H9 (cell line): ENCODE results near the gene KCNIP1. TPM values are rescaled to one million over a fixed set of nuclear protein-coding genes. Genes with fewer than 3 reads are reported as not detected.

ENCODE experiments used
- DNase-seq: peaks from one replicate; pipeline ENCODE4 v3.0.0-alpha.2; 2017
- H2AFZ ChIP-seq: one replicate; pipeline ENCODE4 v1.6.1; 2013; ENCODE audit warnings: mild to moderate bottlenecking, low read length, control low read depth, moderate library complexity
- H2AK5ac ChIP-seq: 2 replicates; pipeline ENCODE4 v1.6.1; 2013; ENCODE audit warnings: low read length, control low read depth, mixed read lengths; ENCODE audit not compliant: insufficient read length
- H2BK120ac ChIP-seq: one replicate; pipeline ENCODE4 v1.6.1; 2013; ENCODE audit warnings: low read depth, mild to moderate bottlenecking, low read length, control low read depth, inconsistent platforms; ENCODE audit not compliant: poor library complexity, severe bottlenecking
- H2BK12ac ChIP-seq: 2 replicates; pipeline ENCODE4 v1.6.1; 2013; ENCODE audit warnings: low read length, control low read depth, mixed read lengths, low read depth; ENCODE audit not compliant: insufficient read length
- H2BK15ac ChIP-seq: 2 replicates; pipeline ENCODE4 v1.6.1; 2013; ENCODE audit warnings: low read depth, low read length, control low read depth
- H2BK20ac ChIP-seq: one replicate; pipeline ENCODE4 v1.6.1; 2013; ENCODE audit warnings: low read depth, mild to moderate bottlenecking, low read length, control low read depth, inconsistent platforms; ENCODE audit not compliant: poor library complexity, severe bottlenecking
- H2BK5ac ChIP-seq: 2 replicates; pipeline ENCODE4 v1.6.1; 2013; ENCODE audit warnings: low read length, control low read depth, mixed read lengths; ENCODE audit not compliant: insufficient read length
- H3K14ac ChIP-seq: 2 replicates; pipeline ENCODE4 v1.6.1; 2013; ENCODE audit warnings: low read length, control low read depth; ENCODE audit not compliant: insufficient read depth
- H3K18ac ChIP-seq: 2 replicates; pipeline ENCODE4 v1.6.1; 2013; ENCODE audit warnings: low read depth, mild to moderate bottlenecking, mixed read lengths, low read length, control low read depth; ENCODE audit not compliant: insufficient read length
- H3K23ac ChIP-seq: 2 replicates; pipeline ENCODE4 v1.6.1; 2013; ENCODE audit warnings: low read length, control low read depth, mixed read lengths, low read depth; ENCODE audit not compliant: insufficient read length
- H3K23me2 ChIP-seq: 2 replicates; pipeline ENCODE4 v1.6.1; 2013; ENCODE audit warnings: low read depth, mild to moderate bottlenecking, mixed read lengths, low read length, control low read depth; ENCODE audit not compliant: insufficient read length, poor library complexity, severe bottlenecking
- H3K27ac ChIP-seq: 2 replicates; pipeline ENCODE4 v1.5.1; 2013; ENCODE audit warnings: low read length, control low read depth, mixed read lengths, low read depth; ENCODE audit not compliant: insufficient read length
- H3K27me3 ChIP-seq: 2 replicates; pipeline ENCODE4 v1.6.1; 2013; ENCODE audit warnings: low read length, control low read depth, inconsistent platforms; ENCODE audit not compliant: insufficient read depth
- H3K4ac ChIP-seq: 2 replicates; pipeline ENCODE4 v1.6.1; 2013; ENCODE audit warnings: low read depth, mild to moderate bottlenecking, control low read depth, inconsistent platforms, low read length, moderate library complexity
- H3K4me1 ChIP-seq: 2 replicates; pipeline ENCODE4 v1.6.1; 2013; ENCODE audit warnings: low read length, control low read depth, inconsistent platforms; ENCODE audit not compliant: insufficient read depth
- H3K4me2 ChIP-seq: 2 replicates; pipeline ENCODE4 v1.6.1; 2013; ENCODE audit warnings: low read length, control low read depth, mixed read lengths; ENCODE audit not compliant: insufficient read length, insufficient read depth
- H3K56ac ChIP-seq: 2 replicates; pipeline ENCODE4 v1.6.1; 2013; ENCODE audit warnings: low read depth, mild to moderate bottlenecking, mixed read lengths, low read length, control low read depth; ENCODE audit not compliant: insufficient read length
- H3K79me1 ChIP-seq: 2 replicates; pipeline ENCODE4 v1.6.1; 2013; ENCODE audit warnings: low read depth, mild to moderate bottlenecking, moderate library complexity, low read length, control low read depth, inconsistent platforms; ENCODE audit not compliant: insufficient read depth, poor library complexity, severe bottlenecking
- H3K79me2 ChIP-seq: 2 replicates; pipeline ENCODE4 v1.6.1; 2013; ENCODE audit warnings: low read length, control low read depth, inconsistent platforms; ENCODE audit not compliant: insufficient read depth
- H3K9ac ChIP-seq: 2 replicates; pipeline ENCODE4 v1.6.1; 2013; ENCODE audit warnings: low read length, control low read depth, mixed read lengths; ENCODE audit not compliant: insufficient read length; ENCODE audit errors: extremely low read depth
- H3K9me3 ChIP-seq: one replicate; pipeline ENCODE4 v1.6.1; 2013; ENCODE audit warnings: low read depth, low read length, inconsistent platforms; ENCODE audit not compliant: control insufficient read depth
- H3T11ph ChIP-seq: one replicate; pipeline ENCODE4 v1.6.1; 2013; ENCODE audit warnings: mild to moderate bottlenecking, low read length, control low read depth, inconsistent platforms
- H4K20me1 ChIP-seq: one replicate; pipeline ENCODE4 v1.6.1; 2013; ENCODE audit not compliant: control insufficient read depth, insufficient read length, insufficient read depth
- H4K5ac ChIP-seq: 2 replicates; pipeline ENCODE4 v1.6.1; 2013; ENCODE audit warnings: low read depth, mild to moderate bottlenecking, mixed read lengths, low read length, control low read depth; ENCODE audit not compliant: insufficient read length
- H4K8ac ChIP-seq: replicated peaks from 2 replicates; pipeline ENCODE4 v1.6.1; 2013; ENCODE audit warnings: low read length, control low read depth, mixed read lengths, low read depth; ENCODE audit not compliant: insufficient read length
- H4K91ac ChIP-seq: 2 replicates; pipeline ENCODE4 v1.6.1; 2013; ENCODE audit warnings: low read depth, mild to moderate bottlenecking, moderate library complexity, mixed read lengths, low read length, control low read depth; ENCODE audit not compliant: insufficient read length
- H3K27ac Mint-ChIP-seq, 3 experiments: 2 replicates in 2 of 3; 3 replicates in 1 of 3; pipeline ENCODE4 v1.8.0; 2020 to 2021; ENCODE audit warnings: mixed read lengths in 3 of 3, mild to moderate bottlenecking in 1 of 3, moderate library complexity in 1 of 3
- H3K27me3 Mint-ChIP-seq: 2 replicates; pipeline ENCODE4 v1.8.0; 2021; ENCODE audit warnings: low read depth, mild to moderate bottlenecking, moderate library complexity, mixed read lengths
- H3K36me3 Mint-ChIP-seq, 3 experiments: 2 replicates in 2 of 3; 3 replicates in 1 of 3; pipeline ENCODE4 v1.8.0; 2020 to 2021; ENCODE audit warnings: low read depth in 3 of 3, mixed read lengths in 3 of 3; ENCODE audit not compliant: insufficient read depth in 1 of 3
- H3K4me1 Mint-ChIP-seq, 2 experiments: 2 replicates each; pipeline ENCODE4 v1.8.0; 2020; ENCODE audit warnings: mixed read lengths in 2 of 2
- H3K4me3 Mint-ChIP-seq, 2 experiments: 2 replicates in 1 of 2; 3 replicates in 1 of 2; pipeline ENCODE4 v1.8.0; 2020 to 2021; ENCODE audit warnings: mild to moderate bottlenecking in 2 of 2, mixed read lengths in 2 of 2, moderate library complexity in 1 of 2
- H3K9me3 Mint-ChIP-seq, 2 experiments: 2 replicates in 1 of 2; 3 replicates in 1 of 2; pipeline ENCODE4 v1.8.0; 2020; ENCODE audit warnings: mild to moderate bottlenecking in 2 of 2, mixed read lengths in 2 of 2, moderate library complexity in 1 of 2
- CTCF ChIP-seq: fragments of 200-600 bp; sonication (generic); conservative IDR thresholded peaks from 3 replicates; pipeline ENCODE4 v1.8.0; 2021; ENCODE audit warnings: antibody characterized with exemption, mild to moderate bottlenecking
- WGBS: extraction: QIAGEN DNeasy Blood & Tissue Kit; methylation state at CpG from one replicate; pipeline ENCODE4 v1.1.7; 2013; ENCODE audit warnings: missing lambda C conversion rate, low lambda C conversion rate, mixed read lengths; ENCODE audit not compliant: insufficient read length; ENCODE audit errors: extremely low coverage; 5-methylcytosine and 5-hydroxymethylcytosine counted together
- total RNA-seq: library from RNA; stranded (reverse); gene quantifications from 2 replicates; pipeline ENCODE4 v1.2.1, GENCODE V29; 2021

KCNIP1 gene
- total RNA-seq, 1 experiment from 2014 or later: 0.63 TPM

GRCh38 chr5:170554521-170555267, 50.9 kb downstream of the KCNIP1 start:
- Histone ChIP-seq H3K4me1 (no peaks in the 10 kb centered on the region), H3K79me1 (no peaks in the 10 kb centered on the region), H2BK15ac (no peak overlapping the region), H3K14ac (no peak overlapping the region), H2BK120ac (no peak overlapping the region), H3K9ac (no peak overlapping the region), H3K23ac (no peak overlapping the region), H4K91ac (no peak overlapping the region), H2BK5ac (no peak overlapping the region), H3K79me2 (no peaks in the 10 kb centered on the region), H3K56ac (no peak overlapping the region), H3K23me2 (no peaks in the 10 kb centered on the region), H3K18ac (no peak overlapping the region), H3K27ac (no peak overlapping the region), H3K4me2 (no peak overlapping the region), H4K8ac (no peak overlapping the region), H4K20me1 (no peaks in the 10 kb centered on the region), H2BK20ac (no peak overlapping the region), H4K5ac (no peak overlapping the region), H2AFZ (no peak overlapping the region), H2BK12ac (no peak overlapping the region), H3K27me3 (no peaks in the 10 kb centered on the region), H2AK5ac (no peak overlapping the region), H3K4ac (no peak overlapping the region), H3K9me3 (no peaks in the 10 kb centered on the region), H3T11ph (no peak overlapping the region)
- DNase-seq: peak; percentile 18
- H3K9me3 Mint-ChIP-seq: no peaks in the 10 kb centered on the region
- no peak overlapping the region for H3K4me3 Mint-ChIP-seq
- peaks cover 1% of the 10 kb centered on the region for H3K27me3 Mint-ChIP-seq
- WGBS: no CpG with 5 or more reads among the region's 18 CpGs
- H3K36me3 Mint-ChIP-seq: no peaks in the 10 kb centered on the region
- H3K27ac Mint-ChIP-seq: no peak overlapping the region; a peak in 1 of 7 replicates
- TF ChIP-seq CTCF: no peak
- peaks cover 6 to 8% of the 10 kb centered on the region in 2 experiments for H3K4me1 Mint-ChIP-seq
